ENCODE measurements around the gene LRRC59.

DNA sequence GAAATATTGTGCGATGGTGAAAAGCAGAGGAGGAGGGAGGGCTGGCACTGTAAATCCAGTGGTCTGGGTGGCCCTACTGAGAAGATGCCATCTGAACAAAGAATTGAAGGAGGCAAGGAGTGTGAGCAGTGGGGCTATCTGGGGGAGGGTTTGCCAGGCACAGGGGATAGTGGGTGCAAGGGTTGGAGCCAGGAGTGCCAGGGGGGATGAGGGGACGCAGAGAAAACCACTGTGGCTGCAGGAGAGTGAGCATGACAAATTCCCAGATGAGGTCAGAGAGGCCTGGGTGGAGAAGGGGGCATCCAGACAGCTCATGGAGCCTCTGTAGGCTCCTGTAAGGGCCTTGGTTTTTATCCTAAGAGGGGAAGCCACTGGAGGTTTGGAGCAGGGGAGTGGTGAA is 46.6 kb downstream of the LRRC59 start:
- TF ChIP-seq, protein P1, sequence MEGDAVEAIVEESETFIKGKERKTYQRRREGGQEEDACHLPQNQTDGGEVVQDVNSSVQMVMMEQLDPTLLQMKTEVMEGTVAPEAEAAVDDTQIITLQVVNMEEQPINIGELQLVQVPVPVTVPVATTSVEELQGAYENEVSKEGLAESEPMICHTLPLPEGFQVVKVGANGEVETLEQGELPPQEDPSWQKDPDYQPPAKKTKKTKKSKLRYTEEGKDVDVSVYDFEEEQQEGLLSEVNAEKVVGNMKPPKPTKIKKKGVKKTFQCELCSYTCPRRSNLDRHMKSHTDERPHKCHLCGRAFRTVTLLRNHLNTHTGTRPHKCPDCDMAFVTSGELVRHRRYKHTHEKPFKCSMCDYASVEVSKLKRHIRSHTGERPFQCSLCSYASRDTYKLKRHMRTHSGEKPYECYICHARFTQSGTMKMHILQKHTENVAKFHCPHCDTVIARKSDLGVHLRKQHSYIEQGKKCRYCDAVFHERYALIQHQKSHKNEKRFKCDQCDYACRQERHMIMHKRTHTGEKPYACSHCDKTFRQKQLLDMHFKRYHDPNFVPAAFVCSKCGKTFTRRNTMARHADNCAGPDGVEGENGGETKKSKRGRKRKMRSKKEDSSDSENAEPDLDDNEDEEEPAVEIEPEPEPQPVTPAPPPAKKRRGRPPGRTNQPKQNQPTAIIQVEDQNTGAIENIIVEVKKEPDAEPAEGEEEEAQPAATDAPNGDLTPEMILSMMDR (conservative IDR thresholded peaks at IDR 0.05; ENCODE audit: low read depth, low read length), result no peak
- TF ChIP-seq RFX5 (IDR thresholded peaks at IDR 0.05; ENCODE audit: low read depth, low read length) (no peak), POLR2A (IDR thresholded peaks at IDR 0.05; ENCODE audit: low read depth, low read length) (no peak), NFE2L2 (IDR thresholded peaks at IDR 0.05; ENCODE audit: low read depth, low read length) (no peak), CEBPB (IDR thresholded peaks at IDR 0.05; ENCODE audit: low read depth, low read length) (no peak), SMC3 (IDR thresholded peaks at IDR 0.05; ENCODE audit: low read depth, low read length) (no peak)
- TF ChIP-seq, protein P2, sequence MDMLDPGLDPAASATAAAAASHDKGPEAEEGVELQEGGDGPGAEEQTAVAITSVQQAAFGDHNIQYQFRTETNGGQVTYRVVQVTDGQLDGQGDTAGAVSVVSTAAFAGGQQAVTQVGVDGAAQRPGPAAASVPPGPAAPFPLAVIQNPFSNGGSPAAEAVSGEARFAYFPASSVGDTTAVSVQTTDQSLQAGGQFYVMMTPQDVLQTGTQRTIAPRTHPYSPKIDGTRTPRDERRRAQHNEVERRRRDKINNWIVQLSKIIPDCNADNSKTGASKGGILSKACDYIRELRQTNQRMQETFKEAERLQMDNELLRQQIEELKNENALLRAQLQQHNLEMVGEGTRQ (IDR thresholded peaks at IDR 0.05; ENCODE audit: low read depth, low read length), result no peak
